Activated naive CD4-positive, alpha-beta T cell treated with anti-CD3 and anti-CD28 coated beads, Interleukin-2, amount 50 U/mL, for 24 hours (primary cell): Measurements from ENCODE around the gene UNC5C.

Source experiments
- H3K27ac Mint-ChIP-seq: one replicate; pipeline ENCODE4 v1.8.0; 2021; ENCODE audit warnings: mild to moderate bottlenecking, mixed read lengths
- H3K27me3 Mint-ChIP-seq: one replicate; pipeline ENCODE4 v1.8.0; 2021; ENCODE audit warnings: mixed read lengths
- H3K36me3 Mint-ChIP-seq: one replicate; pipeline ENCODE4 v1.8.0; 2021; ENCODE audit warnings: mixed read lengths
- H3K4me1 Mint-ChIP-seq: one replicate; pipeline ENCODE4 v1.8.0; 2021; ENCODE audit warnings: mixed read lengths
- H3K4me3 Mint-ChIP-seq: one replicate; pipeline ENCODE4 v1.8.0; 2021; ENCODE audit warnings: mild to moderate bottlenecking, mixed read lengths
- H3K9me3 Mint-ChIP-seq: one replicate; pipeline ENCODE4 v1.8.0; 2021; ENCODE audit warnings: mixed read lengths

UNC5C gene

DNA sequence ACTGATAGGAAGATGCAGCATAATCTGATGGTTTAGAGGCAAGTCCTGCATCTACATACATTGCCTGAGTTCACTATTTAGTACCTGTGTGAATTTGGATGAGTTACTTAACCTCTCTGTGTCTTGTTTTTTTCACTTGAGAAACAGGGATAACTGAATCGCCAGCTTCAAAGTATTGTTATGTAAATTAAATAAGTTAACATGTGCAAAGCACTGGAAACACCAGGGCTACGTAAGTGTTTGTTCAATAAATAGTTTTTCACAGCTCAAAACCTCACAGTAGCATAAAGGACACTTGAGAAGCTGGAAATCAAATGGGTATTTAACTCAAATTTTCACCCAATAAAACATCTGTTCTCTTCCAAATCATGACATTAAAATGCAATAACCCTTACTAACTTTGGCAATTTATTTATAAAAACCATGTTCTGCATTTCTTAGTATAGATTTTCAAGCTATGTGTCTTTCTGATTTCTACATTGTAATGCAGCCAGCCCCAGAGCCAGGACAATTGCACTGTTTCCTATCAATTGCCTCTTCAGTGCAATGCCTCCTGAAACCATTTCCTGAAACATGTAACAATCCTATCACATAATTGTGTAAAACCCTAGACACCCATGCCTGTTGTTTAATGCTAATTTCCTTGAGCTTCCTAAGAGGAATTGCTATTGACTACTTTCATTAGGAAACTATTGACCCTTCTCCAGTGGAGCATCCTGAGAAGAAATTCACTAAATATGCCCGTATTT is 177.1 kb downstream of the UNC5C start:
- Mint-ChIP-seq H3K36me3 (no peaks in the 10 kb centered on the region), H3K4me3 (no peak overlapping the region), H3K4me1 (no peaks in the 10 kb centered on the region), H3K27ac (no peak overlapping the region), H3K27me3 (no peaks in the 10 kb centered on the region), H3K9me3 (no peaks in the 10 kb centered on the region)

DNA sequence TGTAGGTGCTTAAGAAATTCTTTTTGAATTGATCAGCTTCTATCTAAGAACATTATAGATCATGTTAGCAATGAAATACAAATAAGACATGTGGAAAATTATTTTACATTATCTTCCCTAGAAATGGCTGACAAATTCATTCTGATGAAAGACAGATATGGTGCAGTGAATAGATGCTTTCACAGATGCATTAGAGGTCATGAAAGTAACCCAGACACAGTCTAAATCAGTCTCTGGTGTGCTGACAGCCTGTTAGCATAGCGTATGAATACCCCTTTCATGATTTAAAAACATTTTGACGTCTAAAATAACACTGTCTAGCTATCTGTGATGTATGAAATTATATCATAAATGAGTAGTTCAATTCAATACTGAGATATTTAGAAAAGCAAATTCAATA is 180.9 kb downstream of the UNC5C start:
- H3K27ac Mint-ChIP-seq = no peak overlapping the region
- no peaks in the 10 kb centered on the region for H3K4me1 Mint-ChIP-seq
- H3K9me3 Mint-ChIP-seq = no peaks in the 10 kb centered on the region
- H3K36me3 Mint-ChIP-seq = no peaks in the 10 kb centered on the region
- no peak overlapping the region for H3K4me3 Mint-ChIP-seq
- H3K27me3 Mint-ChIP-seq = no peaks in the 10 kb centered on the region

DNA sequence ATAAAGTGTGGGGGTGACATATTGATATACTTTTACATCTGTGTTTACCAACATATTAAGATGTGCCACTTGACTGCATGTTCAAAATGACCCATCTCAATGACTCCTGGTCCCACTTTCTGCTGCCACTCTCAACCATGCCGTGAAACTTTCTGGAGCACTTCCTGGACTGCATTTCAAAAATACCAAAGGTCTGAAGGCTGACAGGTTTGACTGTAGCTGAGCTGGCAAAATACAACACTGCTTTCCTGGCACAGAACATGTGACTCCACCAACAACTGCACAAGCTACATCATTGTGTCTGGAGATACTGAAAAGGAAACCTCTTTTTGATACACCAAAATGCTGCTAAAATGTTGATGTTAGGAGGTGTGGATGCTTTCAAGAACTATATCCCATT is 184.8 kb downstream of the UNC5C start:
- H3K27ac Mint-ChIP-seq = no peak overlapping the region
- no peaks in the 10 kb centered on the region for H3K36me3 Mint-ChIP-seq
- H3K4me1 Mint-ChIP-seq = no peaks in the 10 kb centered on the region
- no peak overlapping the region for H3K4me3 Mint-ChIP-seq
- no peaks in the 10 kb centered on the region for H3K27me3 Mint-ChIP-seq
- no peaks in the 10 kb centered on the region for H3K9me3 Mint-ChIP-seq

DNA sequence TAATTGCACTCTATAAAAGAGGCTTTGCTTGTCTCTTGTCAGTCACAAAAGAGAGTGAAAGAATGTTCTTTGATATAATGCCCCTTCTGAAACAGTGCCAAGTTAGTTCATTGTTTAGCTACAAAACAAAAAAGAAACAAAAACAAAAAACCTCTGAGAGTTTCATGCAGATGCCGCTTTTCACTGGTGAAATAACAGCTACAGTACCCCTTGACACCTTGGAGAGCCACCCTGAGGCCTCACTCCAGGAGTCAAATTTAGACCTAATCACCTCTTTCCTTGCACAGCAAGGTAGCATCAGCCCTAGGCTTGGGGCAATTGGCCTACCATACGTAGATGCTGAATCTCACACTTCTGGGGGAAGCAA is 185.2 kb downstream of the UNC5C start:
- Mint-ChIP-seq H3K4me1 (no peaks in the 10 kb centered on the region), H3K27me3 (no peaks in the 10 kb centered on the region), H3K4me3 (no peak overlapping the region), H3K9me3 (no peaks in the 10 kb centered on the region), H3K36me3 (no peaks in the 10 kb centered on the region), H3K27ac (no peak overlapping the region)

DNA sequence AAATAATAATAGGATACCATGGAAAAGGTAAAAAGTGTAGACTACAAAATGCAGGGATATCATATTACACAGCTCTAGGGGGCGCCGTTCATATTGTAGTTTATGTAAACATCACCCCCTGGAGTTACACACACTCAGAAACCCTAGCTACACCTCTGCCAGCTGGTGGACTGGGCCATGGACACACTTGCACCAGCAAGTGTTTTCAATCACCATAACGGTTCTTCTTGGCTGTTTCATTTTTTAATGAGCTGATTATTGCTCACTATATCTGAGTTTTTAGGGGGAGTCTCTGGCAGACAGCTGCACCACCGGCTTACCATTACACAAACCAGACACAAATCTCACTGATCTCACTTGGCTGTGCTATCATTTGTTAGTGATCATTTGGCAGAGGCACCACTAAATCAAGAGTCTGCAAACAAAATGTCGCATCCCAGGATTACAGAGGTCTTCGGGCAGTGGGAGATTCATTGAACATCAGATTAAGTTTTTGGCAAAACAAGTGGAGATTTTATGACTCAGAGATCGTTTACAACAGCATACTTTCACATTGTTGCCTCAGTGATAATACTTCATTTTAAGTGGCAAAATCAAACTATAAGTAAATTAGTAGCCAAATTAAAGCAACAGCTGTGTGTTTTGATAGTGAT is 185.7 kb downstream of the UNC5C start:
- Mint-ChIP-seq H3K27ac (no peak overlapping the region), H3K4me1 (no peaks in the 10 kb centered on the region), H3K4me3 (no peak overlapping the region), H3K9me3 (no peaks in the 10 kb centered on the region), H3K36me3 (no peaks in the 10 kb centered on the region), H3K27me3 (no peaks in the 10 kb centered on the region)

DNA sequence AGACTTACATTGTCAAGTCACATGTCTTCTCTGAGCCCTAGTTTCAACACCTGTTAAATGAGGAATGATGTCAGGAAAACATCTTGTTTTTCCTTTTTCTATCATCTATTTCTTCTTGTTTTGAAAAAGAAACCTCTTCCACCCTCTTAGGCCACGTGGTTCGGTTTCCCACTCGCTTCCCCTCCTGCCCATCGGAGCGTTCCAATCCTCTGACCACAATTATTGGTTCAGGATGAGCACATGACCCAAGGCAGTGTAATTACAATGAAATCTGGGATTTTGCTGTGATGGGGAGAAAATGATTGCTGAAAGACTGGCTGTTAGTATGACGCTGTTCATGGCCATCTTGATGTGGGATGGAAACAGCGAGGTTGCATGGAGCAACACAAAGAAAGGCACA is 186.7 kb downstream of the UNC5C start:
- Mint-ChIP-seq H3K4me1 (no peaks in the 10 kb centered on the region), H3K36me3 (no peaks in the 10 kb centered on the region), H3K27ac (no peak overlapping the region), H3K9me3 (no peaks in the 10 kb centered on the region), H3K27me3 (no peaks in the 10 kb centered on the region), H3K4me3 (no peak overlapping the region)

DNA sequence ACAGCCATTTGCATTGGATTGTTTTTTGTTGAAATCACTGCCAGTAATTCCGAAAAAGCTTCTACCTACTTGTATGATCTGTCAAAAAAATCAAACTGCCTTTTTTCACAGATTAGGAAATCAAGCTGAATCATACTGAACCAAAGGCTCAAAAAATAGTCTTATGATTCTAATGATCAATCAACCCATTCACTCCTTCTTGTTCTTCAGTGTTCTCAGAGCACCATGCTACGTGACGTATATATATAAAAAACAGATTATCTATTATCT is 187.1 kb downstream of the UNC5C start:
- Mint-ChIP-seq H3K4me1 (no peaks in the 10 kb centered on the region), H3K4me3 (no peak overlapping the region), H3K27ac (no peak overlapping the region), H3K27me3 (no peaks in the 10 kb centered on the region), H3K9me3 (no peaks in the 10 kb centered on the region), H3K36me3 (no peaks in the 10 kb centered on the region)

DNA sequence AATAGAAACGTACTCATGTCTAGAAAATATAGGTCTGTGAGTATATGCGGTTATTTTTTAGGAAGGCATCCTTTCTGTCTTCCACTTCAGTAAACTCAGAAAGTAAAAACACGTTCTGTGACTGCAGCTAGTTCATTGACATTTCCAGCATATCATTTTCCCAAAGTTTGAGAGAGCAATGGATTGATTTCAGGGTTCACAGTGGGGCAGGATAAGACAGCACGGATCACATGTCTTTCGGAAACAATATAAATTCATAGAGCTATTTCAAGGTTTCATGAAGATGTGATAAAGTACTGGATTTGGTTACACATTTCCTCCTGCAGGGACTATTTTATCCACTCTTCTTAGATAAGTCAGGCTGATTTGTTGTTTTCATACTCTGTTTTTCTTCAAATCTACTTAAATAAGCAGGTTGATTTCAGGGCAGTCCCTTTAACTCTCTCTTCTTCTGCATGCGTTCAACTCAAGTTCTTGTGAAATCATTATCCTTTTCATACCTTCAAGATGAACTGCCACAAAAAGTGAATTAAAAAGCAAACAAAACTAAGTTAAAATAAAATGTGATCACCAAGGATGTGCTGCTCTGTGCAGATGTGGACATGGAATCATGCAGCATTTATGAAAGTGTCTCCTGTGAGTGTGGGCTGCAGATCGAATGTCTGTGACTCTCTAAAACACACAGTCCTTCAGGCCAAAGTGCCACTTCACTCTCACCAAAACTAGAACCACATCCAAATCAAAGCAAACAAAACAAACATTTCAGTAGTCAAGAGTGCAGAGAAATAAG is 187.7 kb downstream of the UNC5C start:
- no peak overlapping the region for H3K27ac Mint-ChIP-seq
- H3K4me1 Mint-ChIP-seq = no peaks in the 10 kb centered on the region
- no peaks in the 10 kb centered on the region for H3K9me3 Mint-ChIP-seq
- H3K4me3 Mint-ChIP-seq = no peak overlapping the region
- no peaks in the 10 kb centered on the region for H3K36me3 Mint-ChIP-seq
- H3K27me3 Mint-ChIP-seq = no peaks in the 10 kb centered on the region

DNA sequence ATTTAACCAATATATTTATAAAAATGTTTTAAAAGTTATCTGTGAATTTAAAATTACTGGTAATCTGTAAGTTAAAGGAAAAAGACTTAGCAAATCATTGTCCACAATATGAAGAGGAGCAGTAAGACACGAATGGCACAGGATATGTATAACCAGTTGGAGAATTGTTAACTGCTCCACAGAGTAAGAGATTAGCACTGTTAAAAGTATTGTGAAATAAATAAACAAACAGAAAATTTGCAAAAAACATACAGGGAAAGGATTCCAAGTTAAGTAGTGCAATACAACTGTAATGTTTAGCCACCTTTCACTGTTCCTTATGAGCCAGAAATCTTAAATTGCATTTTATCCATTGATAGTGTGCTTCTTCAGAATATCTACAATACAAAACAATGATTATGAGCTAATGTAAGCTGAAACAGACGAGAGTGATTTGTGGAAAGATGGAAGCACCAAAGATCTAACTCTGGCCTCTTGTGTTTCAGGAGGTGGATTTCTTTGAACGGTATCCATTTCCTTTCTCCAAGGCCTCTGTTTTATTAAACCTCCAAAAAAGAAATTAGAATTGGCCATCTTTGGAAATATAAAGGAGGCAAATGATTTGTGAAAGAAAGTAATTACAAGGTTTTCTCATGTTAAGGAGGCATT is 188.4 kb downstream of the UNC5C start:
- H3K9me3 Mint-ChIP-seq = no peaks in the 10 kb centered on the region
- H3K4me3 Mint-ChIP-seq = no peak overlapping the region
- no peaks in the 10 kb centered on the region for H3K27me3 Mint-ChIP-seq
- no peaks in the 10 kb centered on the region for H3K36me3 Mint-ChIP-seq
- H3K4me1 Mint-ChIP-seq = no peaks in the 10 kb centered on the region
- H3K27ac Mint-ChIP-seq = no peak overlapping the region

DNA sequence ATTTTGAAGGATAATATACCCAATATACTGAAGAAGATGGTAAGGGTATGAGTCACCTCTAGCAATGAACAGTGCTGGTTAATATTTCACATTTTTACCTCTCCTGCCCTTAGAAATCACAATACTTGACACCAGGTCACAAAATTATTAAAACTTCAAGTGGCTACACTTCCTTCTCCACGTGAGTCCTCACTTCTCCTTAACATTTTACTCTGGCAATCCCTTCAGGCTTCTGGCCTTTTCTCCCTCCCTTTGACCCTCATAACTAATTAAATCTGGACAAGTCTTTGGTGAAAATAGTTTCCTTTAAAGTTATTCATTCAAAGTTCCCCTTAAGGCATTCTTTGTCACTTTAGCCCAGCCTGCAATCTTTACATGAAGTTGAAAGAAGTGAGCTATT is 190.4 kb downstream of the UNC5C start:
- Mint-ChIP-seq H3K27ac (no peak overlapping the region), H3K4me3 (no peak overlapping the region), H3K36me3 (no peaks in the 10 kb centered on the region), H3K27me3 (no peaks in the 10 kb centered on the region), H3K9me3 (no peaks in the 10 kb centered on the region), H3K4me1 (no peaks in the 10 kb centered on the region)

DNA sequence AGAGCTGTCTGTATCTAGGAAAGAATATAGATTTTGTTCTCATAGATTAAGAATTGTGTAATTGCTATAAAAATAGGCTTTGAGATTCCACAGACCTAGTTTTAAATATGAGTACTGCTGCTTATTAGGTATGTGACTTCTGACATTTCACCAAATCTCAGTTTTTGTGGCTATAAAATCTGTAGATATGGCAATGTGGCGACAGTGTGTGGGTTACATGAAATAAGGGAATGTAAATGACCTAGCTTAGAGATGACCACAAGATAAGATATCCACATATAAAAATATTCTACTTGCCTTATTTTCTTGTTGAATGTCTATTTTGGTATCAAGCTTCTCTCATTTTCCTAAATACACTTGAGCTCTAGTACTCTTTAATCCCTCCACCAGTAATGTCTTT is 193.8 kb downstream of the UNC5C start:
- no peak overlapping the region for H3K27ac Mint-ChIP-seq
- H3K9me3 Mint-ChIP-seq = no peaks in the 10 kb centered on the region
- H3K27me3 Mint-ChIP-seq = no peaks in the 10 kb centered on the region
- no peaks in the 10 kb centered on the region for H3K4me1 Mint-ChIP-seq
- no peak overlapping the region for H3K4me3 Mint-ChIP-seq
- no peaks in the 10 kb centered on the region for H3K36me3 Mint-ChIP-seq

DNA sequence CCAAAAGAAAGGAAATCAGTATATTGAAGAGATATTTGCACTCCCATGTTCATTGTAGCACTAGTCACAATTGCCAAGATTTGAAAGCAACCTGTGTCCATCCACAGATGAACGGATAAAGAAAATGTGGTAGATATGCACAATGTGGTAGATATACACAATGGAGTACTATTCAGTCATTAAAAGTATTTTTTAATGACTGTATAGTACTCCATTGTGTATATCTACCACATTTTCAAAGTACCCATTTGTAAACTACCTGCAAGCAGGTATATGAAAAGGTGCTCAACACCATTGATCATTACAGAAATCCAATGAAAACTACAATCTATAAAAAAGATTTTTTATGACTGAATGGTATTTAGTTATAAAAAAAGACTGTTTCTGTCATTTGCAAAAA is 200.4 kb downstream of the UNC5C start:
- Mint-ChIP-seq H3K4me3 (no peak overlapping the region), H3K9me3 (peaks cover 29% of the 10 kb centered on the region)

DNA sequence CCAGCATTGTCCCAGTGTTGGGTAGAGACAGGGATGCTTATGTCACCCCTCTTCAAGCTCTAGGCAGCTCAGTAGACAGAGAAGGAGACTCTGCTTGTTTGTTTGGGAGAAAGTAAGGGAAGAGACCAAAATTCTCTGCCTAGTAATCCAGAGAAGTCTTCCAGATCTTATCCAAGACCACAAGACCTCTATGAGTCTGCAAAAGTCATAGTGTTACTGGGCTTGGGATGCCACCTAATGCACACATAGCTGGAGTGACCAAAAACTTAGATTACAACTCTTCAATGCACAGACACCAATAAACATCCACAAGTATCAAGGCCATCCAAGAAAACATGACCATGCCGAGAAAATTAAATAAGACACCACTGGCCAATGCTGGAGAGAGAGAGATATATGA is 205.5 kb downstream of the UNC5C start:
- Mint-ChIP-seq H3K4me3 (no peak overlapping the region), H3K27ac (no peak overlapping the region), H3K27me3 (peaks cover 1% of the 10 kb centered on the region), H3K4me1 (no peaks in the 10 kb centered on the region), H3K9me3 (peaks cover 29% of the 10 kb centered on the region), H3K36me3 (peaks cover 1% of the 10 kb centered on the region)

More for the DNA sequence above, 200.4 kb downstream of the UNC5C start:
- H3K4me1 Mint-ChIP-seq = no peaks in the 10 kb centered on the region
- peaks cover 1% of the 10 kb centered on the region for H3K36me3 Mint-ChIP-seq
- H3K27me3 Mint-ChIP-seq = no peaks in the 10 kb centered on the region
- no peak overlapping the region for H3K27ac Mint-ChIP-seq

DNA sequence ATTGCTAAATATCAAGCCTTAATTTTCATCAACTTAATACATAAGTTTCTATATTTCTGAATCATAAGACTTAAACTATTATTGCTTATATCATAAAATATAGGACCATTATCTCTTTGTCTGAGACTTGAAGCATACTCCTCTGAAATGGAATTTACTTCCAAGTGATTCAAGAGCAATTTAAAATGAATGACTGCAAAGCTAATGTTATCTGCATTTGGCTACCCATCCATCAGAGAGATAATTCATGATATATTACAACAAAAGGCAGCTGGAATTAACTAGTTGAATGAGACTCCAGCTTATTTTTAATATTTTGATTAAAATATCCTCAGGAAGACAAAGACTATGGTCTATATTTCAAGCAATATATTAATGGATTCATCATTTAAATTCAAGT is 208.6 kb downstream of the UNC5C start:
- Mint-ChIP-seq H3K4me3 (no peak overlapping the region), H3K4me1 (no peaks in the 10 kb centered on the region), H3K9me3 (peaks cover 11% of the 10 kb centered on the region), H3K27me3 (peaks cover 1% of the 10 kb centered on the region), H3K27ac (no peak overlapping the region), H3K36me3 (peaks cover 1% of the 10 kb centered on the region)

DNA sequence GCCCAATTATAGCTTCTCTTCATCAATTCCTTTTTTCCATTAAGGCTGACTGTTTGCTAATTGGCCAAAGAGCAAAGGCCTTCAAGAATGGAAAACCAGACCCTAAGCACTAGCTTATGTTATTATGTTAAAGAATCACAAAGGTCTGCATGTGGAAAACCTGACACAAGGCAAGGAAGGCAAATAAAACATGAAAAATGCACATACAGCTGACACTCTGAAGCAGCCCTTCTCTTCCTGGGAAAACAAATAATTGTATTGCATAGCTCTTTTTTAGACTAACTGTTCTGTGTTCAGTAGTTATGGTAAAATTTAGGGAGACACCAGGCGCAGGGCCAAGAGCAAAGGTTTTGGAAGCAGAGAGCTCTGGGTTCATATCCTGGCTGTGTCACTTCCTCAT is 223.1 kb downstream of the UNC5C start:
- no peaks in the 10 kb centered on the region for H3K27me3 Mint-ChIP-seq
- no peaks in the 10 kb centered on the region for H3K4me1 Mint-ChIP-seq
- no peaks in the 10 kb centered on the region for H3K36me3 Mint-ChIP-seq
- H3K27ac Mint-ChIP-seq = no peak overlapping the region
- no peaks in the 10 kb centered on the region for H3K9me3 Mint-ChIP-seq
- H3K4me3 Mint-ChIP-seq = no peak overlapping the region

DNA sequence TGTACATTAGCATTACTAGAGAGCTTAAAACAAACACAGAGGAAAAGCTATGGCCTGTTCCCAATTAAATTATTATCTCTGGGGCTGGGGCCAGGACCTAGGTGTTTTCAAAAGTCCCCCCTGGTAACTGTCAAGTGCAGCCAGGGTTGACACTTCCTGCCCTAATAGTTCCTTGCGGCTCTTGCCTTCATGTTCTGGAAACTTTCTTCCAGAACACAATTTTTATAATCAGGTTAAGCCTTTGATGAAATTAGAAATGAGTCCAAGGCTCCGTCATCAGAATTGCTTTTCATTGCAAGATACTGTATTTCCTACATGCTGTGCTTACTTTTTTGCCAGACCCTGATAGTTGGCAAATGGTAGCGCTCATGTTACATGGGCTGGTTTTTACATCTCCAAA is 229.6 kb downstream of the UNC5C start:
- Mint-ChIP-seq H3K36me3 (no peaks in the 10 kb centered on the region), H3K27me3 (peaks cover 1% of the 10 kb centered on the region), H3K9me3 (no peaks in the 10 kb centered on the region), H3K27ac (no peak overlapping the region), H3K4me1 (no peaks in the 10 kb centered on the region), H3K4me3 (no peak overlapping the region)
